SU-DHL-6 (cell line): ENCODE results near the gene FOXN3.

Source experiments
- EZH2phosphoT487 ChIP-seq: fragments of 200-600 bp; sonication (generic), shearing (Covaris generic); conservative IDR thresholded peaks from 2 replicates; pipeline ENCODE4 v1.6.1; 2018; ENCODE audit warnings: mild to moderate bottlenecking, antibody characterized with exemption, low read length, moderate library complexity, mixed read lengths
- TF ChIP-seq, protein P1 (sequence below): fragments of 200-600 bp; sonication (generic); IDR thresholded peaks from one replicate; pipeline ENCODE4 v1.5.1; 2017; ENCODE audit warnings: antibody characterized with exemption, mild to moderate bottlenecking, low read length, moderate library complexity; ENCODE audit not compliant: insufficient read depth, poor library complexity, severe bottlenecking

DNA sequence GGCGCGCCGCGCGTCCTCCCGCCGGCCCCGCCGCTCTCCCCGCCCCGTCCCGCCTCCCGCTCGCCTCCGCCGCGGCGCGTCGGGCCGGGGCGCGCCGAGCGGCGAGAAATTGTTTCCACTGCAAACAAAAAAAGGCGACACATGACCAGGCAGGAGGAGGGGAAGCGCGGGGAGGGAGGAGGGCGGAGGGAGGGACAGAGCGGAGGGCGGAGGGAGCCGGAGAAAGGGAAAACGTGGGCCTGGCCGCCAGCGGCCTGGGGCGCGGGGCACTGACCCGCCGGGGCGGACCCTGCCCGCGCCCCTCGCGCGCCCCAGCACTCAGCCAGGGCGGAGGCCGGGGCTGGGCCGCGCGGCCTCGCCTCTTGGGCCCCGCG lies at the start of gene FOXN3:
- TF ChIP-seq, protein P1, sequence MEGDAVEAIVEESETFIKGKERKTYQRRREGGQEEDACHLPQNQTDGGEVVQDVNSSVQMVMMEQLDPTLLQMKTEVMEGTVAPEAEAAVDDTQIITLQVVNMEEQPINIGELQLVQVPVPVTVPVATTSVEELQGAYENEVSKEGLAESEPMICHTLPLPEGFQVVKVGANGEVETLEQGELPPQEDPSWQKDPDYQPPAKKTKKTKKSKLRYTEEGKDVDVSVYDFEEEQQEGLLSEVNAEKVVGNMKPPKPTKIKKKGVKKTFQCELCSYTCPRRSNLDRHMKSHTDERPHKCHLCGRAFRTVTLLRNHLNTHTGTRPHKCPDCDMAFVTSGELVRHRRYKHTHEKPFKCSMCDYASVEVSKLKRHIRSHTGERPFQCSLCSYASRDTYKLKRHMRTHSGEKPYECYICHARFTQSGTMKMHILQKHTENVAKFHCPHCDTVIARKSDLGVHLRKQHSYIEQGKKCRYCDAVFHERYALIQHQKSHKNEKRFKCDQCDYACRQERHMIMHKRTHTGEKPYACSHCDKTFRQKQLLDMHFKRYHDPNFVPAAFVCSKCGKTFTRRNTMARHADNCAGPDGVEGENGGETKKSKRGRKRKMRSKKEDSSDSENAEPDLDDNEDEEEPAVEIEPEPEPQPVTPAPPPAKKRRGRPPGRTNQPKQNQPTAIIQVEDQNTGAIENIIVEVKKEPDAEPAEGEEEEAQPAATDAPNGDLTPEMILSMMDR, result no peak
- no peak for TF ChIP-seq EZH2phosphoT487
